HG02981 (cell line): Measurements from ENCODE around the gene PPP1R12A.
A peak's percentile ranks its signal among the peaks of the same experiment; 100 is the strongest.
"Not testable (repeated sequence)": the region's sequence is repeated elsewhere in the genome, so short reads cannot be mapped to it uniquely, and the experiment has no call there.

Experiments
- ATAC-seq: cut with Tn5 transposase; IDR thresholded peaks from one replicate; pipeline ENCODE4 v1.9.1; 2021; ENCODE audit warnings: mild to moderate bottlenecking, moderate library complexity; ENCODE audit not compliant: unreplicated experiment

The PPP1R12A gene

GRCh38 chr12:79935021-79935623 is at the start of gene PPP1R12A:
Gene PPP1R12A, minus strand, starts transcription at chr12:79935097. Its CDS starts 166 bp downstream, at chr12:79934931.
- peak; percentile 85 for ATAC-seq

- no peak for ATAC-seq
Measured at GRCh38 chr12:79983986-79984620, 49.2 kb upstream of the PPP1R12A start.

- no peak for ATAC-seq
Measured at GRCh38 chr12:79983492-79983891, 48.6 kb upstream of the PPP1R12A start.

- ATAC-seq: no peak
Measured at GRCh38 chr12:79982086-79983062, 47.5 kb upstream of the PPP1R12A start.

GRCh38 chr12:79978692-79979091 is 43.8 kb upstream of the PPP1R12A start:
- ATAC-seq: no peak

- not testable (repeated sequence) for ATAC-seq
Measured at GRCh38 chr12:79977856-79978460, 43.1 kb upstream of the PPP1R12A start.

GRCh38 chr12:79975143-79975542 is 40.2 kb upstream of the PPP1R12A start:
- no peak for ATAC-seq

GRCh38 chr12:79973801-79974200 is 38.9 kb upstream of the PPP1R12A start:
- ATAC-seq: no peak

GRCh38 chr12:79964100-79964627 is 29.3 kb upstream of the PPP1R12A start:
- ATAC-seq: no peak

GRCh38 chr12:79961411-79961810 is 26.5 kb upstream of the PPP1R12A start:
- no peak for ATAC-seq

- no peak for ATAC-seq
Measured at GRCh38 chr12:79959484-79959883, 24.6 kb upstream of the PPP1R12A start.

- ATAC-seq: no peak
Measured at GRCh38 chr12:79956896-79957295, 22.0 kb upstream of the PPP1R12A start.

GRCh38 chr12:79955561-79955960 is 20.7 kb upstream of the PPP1R12A start:
- ATAC-seq: no peak

GRCh38 chr12:79954037-79954610 is 19.2 kb upstream of the PPP1R12A start:
- no peak for ATAC-seq

- no peak for ATAC-seq
Measured at GRCh38 chr12:79949098-79949497, 14.2 kb upstream of the PPP1R12A start.

- ATAC-seq: no peak
Measured at GRCh38 chr12:79945433-79945832, 10.5 kb upstream of the PPP1R12A start.

- no peak for ATAC-seq
Measured at GRCh38 chr12:79944565-79944964, 9.7 kb upstream of the PPP1R12A start.

- not testable (repeated sequence) for ATAC-seq
Measured at GRCh38 chr12:79942846-79943245, 7.9 kb upstream of the PPP1R12A start.

GRCh38 chr12:79939728-79940310 is 4.9 kb upstream of the PPP1R12A start:
- no peak for ATAC-seq

- no peak for ATAC-seq
Measured at GRCh38 chr12:79938843-79939242, 3.9 kb upstream of the PPP1R12A start.
